Right lobe of liver (tissue), 6 donors: ENCODE results near the gene NSMF. TPM values are rescaled to one million over a fixed set of nuclear protein-coding genes. Genes with fewer than 3 reads are reported as not detected.

ENCODE experiments used
- ATAC-seq, 4 donors: fragments of 200-7000 bp; cut with Tn5 transposase; one replicate each; pipeline ENCODE4 v1.9.1; 2020; ENCODE audit warnings: mild to moderate bottlenecking in 4 of 4, moderate library complexity in 4 of 4
- DNase-seq, 3 donors: peaks; one replicate each; pipeline ENCODE4 v3.0.0-alpha.2; 2020
- H3K27ac ChIP-seq, 3 donors: fragments of 200-600 bp; one replicate each; pipeline ENCODE4 v1.8.0; 2022
- H3K27me3 ChIP-seq, 2 donors: fragments of 200-600 bp; one replicate each; pipeline ENCODE4 v1.8.0; 2022
- H3K36me3 ChIP-seq, 4 donors: fragments of 200-600 bp; sonication (generic) in 1 of 4; one replicate each; pipeline versions ENCODE4 v1.5.1 to v1.8.0; 2017 to 2022; ENCODE audit warnings: control low read depth in 1 of 4
- H3K4me1 ChIP-seq, 4 donors: fragments of 200-600 bp; sonication (generic) in 1 of 4; one replicate each; pipeline versions ENCODE4 v1.5.1 to v1.8.0; 2017 to 2022; ENCODE audit warnings: control low read depth in 1 of 4
- H3K4me3 ChIP-seq, 3 donors: fragments of 200-600 bp; one replicate each; pipeline ENCODE4 v1.8.0; 2022
- H3K9me3 ChIP-seq, 4 donors: fragments of 200-600 bp; sonication (generic) in 1 of 4; one replicate each; pipeline versions ENCODE4 v1.5.1 to v1.8.0; 2017 to 2022; ENCODE audit warnings: control low read depth in 1 of 4
- POLR2A ChIP-seq: fragments of 450-650 bp; IDR thresholded peaks from one replicate; pipeline ENCODE4 v1.6.1; 2017; ENCODE audit warnings: antibody characterized with exemption, mild to moderate bottlenecking
- WGBS: methylation state at CpG from one replicate; pipeline ENCODE4 v1.1.6; 2018; ENCODE audit warnings: low coverage, low lambda C conversion rate; ENCODE audit not compliant: insufficient coverage; ENCODE audit errors: missing lambda C conversion rate; 5-methylcytosine and 5-hydroxymethylcytosine counted together
- intact Hi-C, 2 donors: fragments of 100-400 bp; cut with DNase I; formaldehyde crosslinking; loops; one replicate each; pipeline versions ENCODE4 v1.11.2 to v1.14.1; 2022
- total RNA-seq, 6 experiments: library from RNA; depleted of rRNA in 2 of 6; stranded (reverse); fragments of >200 nt in 2 of 6; fragmentation: NEBNext Ultra II Directional in 3 of 6; extraction: Animal tissue kit (Norgen Biotek cat#: 25700) in 3 of 6; gene quantifications; one replicate each; pipeline versions ENCODE4 v1.1.0 to v1.2.4, GENCODE V29; 2016 to 2023
- TF ChIP-seq, protein P1 (sequence below), 4 donors: fragments of 200-600 bp in 3 of 4; fragments of 450-650 bp in 1 of 4; IDR thresholded peaks; one replicate each; pipeline versions ENCODE4 v1.5.1 to v1.8.0; 2016 to 2022; ENCODE audit warnings: antibody characterized with exemption in 4 of 4, mild to moderate bottlenecking in 2 of 4
- donor health status: DM: no; HTN: yes; CAD: no.
- donor health status: DM: no; HTN: no; CAD: no.
- donor health status: DM: no; HTN: no; CAD: no.
- donor health status: DM: no; HTN: yes; CAD: no.
- donor health status: DM: no; HTN: yes; CAD: no.

The NSMF gene
- total RNA-seq, 6 experiments from 2014 or later = 15.6 to 55.4 (median 20.1) TPM

DNA sequence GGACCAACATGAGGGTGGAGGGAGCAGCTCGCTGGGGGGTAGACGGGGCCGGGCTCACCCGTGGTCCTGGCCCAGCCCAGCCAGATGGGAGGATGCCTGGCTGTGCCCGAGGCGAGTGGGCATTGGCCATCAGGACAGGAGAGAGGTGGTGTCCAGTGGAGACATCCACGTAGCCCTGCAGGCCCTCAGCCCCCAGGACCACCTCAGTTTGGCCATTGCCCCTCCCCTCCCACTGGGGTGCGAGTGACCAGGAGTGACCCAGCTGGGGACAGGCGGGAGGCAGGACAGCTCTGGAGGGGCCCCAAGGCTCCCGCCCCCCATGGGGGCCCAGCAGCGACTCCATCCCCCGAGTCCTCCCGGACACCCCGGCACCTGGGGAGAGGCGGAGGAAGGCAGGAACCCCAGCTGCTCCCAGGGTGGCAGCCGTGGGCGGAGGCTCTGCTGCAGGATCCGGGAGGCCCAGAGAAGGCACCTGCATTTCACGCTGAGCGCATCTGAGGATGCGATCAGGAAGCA is 27.7 kb downstream of the NSMF start:
- Histone ChIP-seq H3K27ac (no peak overlapping the region), H3K4me3 (no peak overlapping the region), H3K36me3 (no peaks in the 10 kb centered on the region), H3K4me1 (no peaks in the 10 kb centered on the region), H3K9me3 (no peaks in the 10 kb centered on the region), H3K27me3 (no peaks in the 10 kb centered on the region)
- ATAC-seq (no peak), DNase-seq (peak in 2 of 3 donors; percentile 12 to 52)
- no peak for TF ChIP-seq POLR2A
- TF ChIP-seq, protein P1, sequence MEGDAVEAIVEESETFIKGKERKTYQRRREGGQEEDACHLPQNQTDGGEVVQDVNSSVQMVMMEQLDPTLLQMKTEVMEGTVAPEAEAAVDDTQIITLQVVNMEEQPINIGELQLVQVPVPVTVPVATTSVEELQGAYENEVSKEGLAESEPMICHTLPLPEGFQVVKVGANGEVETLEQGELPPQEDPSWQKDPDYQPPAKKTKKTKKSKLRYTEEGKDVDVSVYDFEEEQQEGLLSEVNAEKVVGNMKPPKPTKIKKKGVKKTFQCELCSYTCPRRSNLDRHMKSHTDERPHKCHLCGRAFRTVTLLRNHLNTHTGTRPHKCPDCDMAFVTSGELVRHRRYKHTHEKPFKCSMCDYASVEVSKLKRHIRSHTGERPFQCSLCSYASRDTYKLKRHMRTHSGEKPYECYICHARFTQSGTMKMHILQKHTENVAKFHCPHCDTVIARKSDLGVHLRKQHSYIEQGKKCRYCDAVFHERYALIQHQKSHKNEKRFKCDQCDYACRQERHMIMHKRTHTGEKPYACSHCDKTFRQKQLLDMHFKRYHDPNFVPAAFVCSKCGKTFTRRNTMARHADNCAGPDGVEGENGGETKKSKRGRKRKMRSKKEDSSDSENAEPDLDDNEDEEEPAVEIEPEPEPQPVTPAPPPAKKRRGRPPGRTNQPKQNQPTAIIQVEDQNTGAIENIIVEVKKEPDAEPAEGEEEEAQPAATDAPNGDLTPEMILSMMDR (IDR thresholded peaks at IDR 0.05) = no peak
- intact Hi-C loops = no loop called here
- 87% methylated on average over 3 of the region's 21 CpGs for WGBS

DNA sequence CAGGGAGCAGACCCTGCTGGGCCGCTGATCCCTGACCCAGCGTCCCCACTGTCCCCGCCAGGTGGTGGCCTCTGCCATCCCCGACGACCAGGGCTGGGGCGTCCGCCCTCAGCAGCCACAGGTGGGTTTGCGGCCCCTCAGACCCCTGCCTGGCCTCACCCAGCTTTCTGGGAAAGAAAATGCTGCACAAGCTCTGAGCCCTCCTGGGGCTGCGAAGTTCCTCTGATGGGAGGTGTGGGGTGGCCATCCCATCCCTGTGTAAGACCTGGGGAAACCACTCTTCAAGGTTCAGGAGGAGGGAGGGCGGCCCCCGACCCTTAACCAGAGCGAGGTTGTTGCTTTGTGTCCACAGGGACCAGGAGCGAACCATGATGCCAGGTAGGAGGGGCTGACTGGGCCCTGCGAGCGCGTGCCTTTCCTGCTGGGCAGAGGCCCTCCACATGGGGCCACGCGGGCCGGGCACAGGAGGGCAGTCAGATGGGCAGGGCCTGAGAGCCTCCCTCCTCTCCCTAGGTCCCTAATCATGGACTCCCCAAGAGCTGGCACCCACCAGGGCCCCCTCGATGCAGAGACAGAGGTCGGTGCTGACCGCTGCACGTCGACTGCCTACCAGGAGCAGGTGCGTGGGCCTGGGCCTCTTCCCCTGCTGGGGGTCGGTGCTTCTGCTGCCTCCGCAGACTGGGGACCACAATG is 28.3 kb downstream of the NSMF start:
- ATAC-seq = no peak

DNA sequence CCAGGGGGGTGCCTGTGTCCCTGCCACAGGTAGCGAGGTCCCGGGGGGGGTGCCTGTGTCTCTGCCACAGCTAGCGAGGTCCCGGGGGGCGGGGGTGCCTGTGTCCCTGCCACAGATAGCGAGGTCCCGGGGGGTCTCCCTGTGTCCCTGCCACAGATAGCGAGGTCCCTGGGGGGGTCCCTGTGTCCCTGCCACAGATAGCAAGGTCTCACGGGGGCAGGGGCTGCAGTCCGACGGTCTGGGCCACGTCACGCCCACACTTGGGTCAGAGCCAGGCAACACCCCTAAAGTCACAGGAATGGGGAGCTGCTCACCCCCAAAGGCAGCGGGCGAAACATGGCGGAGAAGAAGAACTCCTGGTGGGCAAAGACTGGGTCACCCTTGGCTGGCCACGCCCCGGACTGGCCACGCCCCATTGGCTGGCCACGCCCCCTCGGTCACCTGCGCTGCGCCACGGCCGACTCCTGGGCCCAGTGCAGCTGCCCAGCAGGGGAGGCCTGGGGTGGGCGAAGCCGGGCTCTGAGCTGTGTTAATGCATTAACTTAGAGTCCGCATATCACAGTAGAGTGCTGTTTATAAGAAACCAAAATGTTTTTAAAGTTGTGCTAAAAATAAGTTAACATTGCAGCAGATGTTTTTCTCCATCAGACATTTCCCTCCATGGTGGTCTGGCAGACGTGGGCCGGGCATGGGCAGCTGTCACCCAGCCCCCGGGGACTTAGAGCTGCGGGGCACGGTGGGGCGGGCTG is 29.0 kb downstream of the NSMF start:
- 66% methylated on average over 7 of the region's 34 CpGs for WGBS
- DNase-seq (peak in 2 of 3 donors; percentile 15 to 51), ATAC-seq (no peak)
- H3K4me3 ChIP-seq = no peak overlapping the region
- no peaks in the 10 kb centered on the region for H3K27me3 ChIP-seq
- no peaks in the 10 kb centered on the region for H3K4me1 ChIP-seq
- H3K27ac ChIP-seq = no peak overlapping the region
- TF ChIP-seq POLR2A = no peak
- TF ChIP-seq, protein P1 (IDR thresholded peaks at IDR 0.05) = no peak
- no peaks in the 10 kb centered on the region for H3K9me3 ChIP-seq
- H3K36me3 ChIP-seq = no peaks in the 10 kb centered on the region
- intact Hi-C loops = no loop called here

More for the DNA sequence above, 28.3 kb downstream of the NSMF start:
- H3K4me1 ChIP-seq = no peaks in the 10 kb centered on the region
- intact Hi-C loops = no loop called here
- H3K4me3 ChIP-seq = no peak overlapping the region
- H3K9me3 ChIP-seq = no peaks in the 10 kb centered on the region
- no peak for TF ChIP-seq POLR2A
- TF ChIP-seq, protein P1 (IDR thresholded peaks at IDR 0.05) = no peak
- 95% methylated on average over 7 of the region's 27 CpGs for WGBS
- no peaks in the 10 kb centered on the region for H3K27me3 ChIP-seq
- no peaks in the 10 kb centered on the region for H3K36me3 ChIP-seq
- DNase-seq = peak in 2 of 3 donors; percentile 23 to 49
- H3K27ac ChIP-seq = no peak overlapping the region

- 83% methylated on average over 1 of the region's 14 CpGs for WGBS
- peak in 2 of 3 donors; percentile 16 to 36 for DNase-seq
- Histone ChIP-seq H3K4me1 (no peaks in the 10 kb centered on the region), H3K9me3 (no peaks in the 10 kb centered on the region), H3K4me3 (no peak overlapping the region), H3K27me3 (no peaks in the 10 kb centered on the region), H3K36me3 (no peaks in the 10 kb centered on the region), H3K27ac (no peak overlapping the region)
- intact Hi-C loops = no loop called here
- ATAC-seq = no peak
- TF ChIP-seq POLR2A = no peak
- TF ChIP-seq, protein P1 (IDR thresholded peaks at IDR 0.05) = no peak
Measured at GRCh38 chr9:137429546-137429890, 29.6 kb downstream of the NSMF start.
